ENCODE results near the gene GRK4.

DNA sequence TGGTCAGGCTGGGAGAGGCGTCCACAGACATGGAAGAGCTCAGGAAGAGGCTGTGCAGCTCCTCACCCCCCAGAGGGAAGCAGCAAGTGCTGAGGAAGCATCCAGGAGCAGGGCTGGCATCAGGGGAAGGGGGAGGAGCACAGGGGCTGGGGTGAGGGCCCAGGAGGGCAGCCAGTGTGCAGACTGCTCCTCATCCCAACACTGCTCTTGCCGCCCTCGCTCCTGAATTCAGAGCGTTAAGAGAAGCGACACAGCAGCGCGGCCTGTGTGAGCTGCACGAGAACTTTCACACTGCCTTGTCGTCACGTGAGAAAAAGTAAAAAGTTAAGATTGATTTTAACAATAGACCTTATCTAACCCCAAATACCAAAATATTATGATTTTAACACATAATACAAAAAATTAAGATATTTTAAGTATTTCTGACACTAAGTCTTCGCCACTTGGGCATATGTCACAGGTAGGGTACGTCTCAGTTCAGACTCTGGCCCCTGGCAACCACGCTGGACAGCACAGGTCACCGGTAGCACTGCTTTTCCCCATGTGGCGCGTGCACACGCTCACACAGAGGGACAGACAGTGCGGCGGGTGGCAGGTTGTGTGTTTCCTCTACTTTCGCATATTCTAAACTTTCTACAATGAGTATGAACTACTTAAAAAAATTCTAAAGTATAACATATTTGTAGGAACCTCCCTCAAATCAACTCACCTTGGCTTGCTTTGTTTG lies 19.8 kb upstream of the GRK4 start:
- TF ChIP-seq, protein P1, sequence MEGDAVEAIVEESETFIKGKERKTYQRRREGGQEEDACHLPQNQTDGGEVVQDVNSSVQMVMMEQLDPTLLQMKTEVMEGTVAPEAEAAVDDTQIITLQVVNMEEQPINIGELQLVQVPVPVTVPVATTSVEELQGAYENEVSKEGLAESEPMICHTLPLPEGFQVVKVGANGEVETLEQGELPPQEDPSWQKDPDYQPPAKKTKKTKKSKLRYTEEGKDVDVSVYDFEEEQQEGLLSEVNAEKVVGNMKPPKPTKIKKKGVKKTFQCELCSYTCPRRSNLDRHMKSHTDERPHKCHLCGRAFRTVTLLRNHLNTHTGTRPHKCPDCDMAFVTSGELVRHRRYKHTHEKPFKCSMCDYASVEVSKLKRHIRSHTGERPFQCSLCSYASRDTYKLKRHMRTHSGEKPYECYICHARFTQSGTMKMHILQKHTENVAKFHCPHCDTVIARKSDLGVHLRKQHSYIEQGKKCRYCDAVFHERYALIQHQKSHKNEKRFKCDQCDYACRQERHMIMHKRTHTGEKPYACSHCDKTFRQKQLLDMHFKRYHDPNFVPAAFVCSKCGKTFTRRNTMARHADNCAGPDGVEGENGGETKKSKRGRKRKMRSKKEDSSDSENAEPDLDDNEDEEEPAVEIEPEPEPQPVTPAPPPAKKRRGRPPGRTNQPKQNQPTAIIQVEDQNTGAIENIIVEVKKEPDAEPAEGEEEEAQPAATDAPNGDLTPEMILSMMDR (IDR thresholded peaks at IDR 0.05) = no peak
- TF ChIP-seq POLR2A (IDR thresholded peaks at IDR 0.05) = no peak
- no peak for TF ChIP-seq POLR2AphosphoS5 (IDR thresholded peaks at IDR 0.05)

Data from breast epithelium (tissue), 3 donors.